Measurements from ENCODE around the gene KIF2C. TPM values are rescaled to one million over a fixed set of nuclear protein-coding genes. Genes with fewer than 3 reads are reported as not detected.

KIF2C gene
- total and polyA plus RNA-seq, 9 of the 15 experiments (the other 6 are each of a cell fraction or from before 2014, with no cell fraction given): 84.9 to 226 (median 169) TPM

- TF ChIP-seq BRF1 (IDR thresholded peaks at IDR 0.05; ENCODE audit: borderline replicate concordance, extremely low read depth, insufficient read length) (no peak), KLF10 (CRISPR knock-in tag; IDR thresholded peaks at IDR 0.05) (peak; percentile 99), RBM22 (IDR thresholded peaks at IDR 0.05; ENCODE audit: low read depth, low read length, poor library complexity, severe bottlenecking) (peak; percentile 93), SRSF1 (IDR thresholded peaks at IDR 0.05; ENCODE audit: low read depth, low read length) (no peak), SIX5 (IDR thresholded peaks at IDR 0.05; ENCODE audit: borderline replicate concordance in 1 of 2, insufficient read depth in 1 of 2, low read depth in 1 of 2, low read length in 2 of 2) (peak; percentile 40 to 67), XRCC4 (IDR thresholded peaks at IDR 0.05; ENCODE audit: extremely low read depth, insufficient read depth, insufficient read length) (peak; percentile 75), DMBX1 (CRISPR knock-in tag; IDR thresholded peaks at IDR 0.05; ENCODE audit: borderline replicate concordance) (peak; percentile 81), SMC3 (conservative IDR thresholded peaks at IDR 0.05; ENCODE audit: insufficient read depth, low read depth, low read length) (no peak; the same call in 1 of the 2 replicates), SPI1 (IDR thresholded peaks at IDR 0.05; ENCODE audit: borderline replicate concordance, low read depth, low read length) (peak; percentile 67), ZNF311 (CRISPR knock-in tag; IDR thresholded peaks at IDR 0.05) (no peak), HOXB6 (CRISPR knock-in tag; IDR thresholded peaks at IDR 0.05; ENCODE audit: borderline replicate concordance) (peak; percentile 99), PHB2 (IDR thresholded peaks at IDR 0.05; ENCODE audit: low read depth) (peak; percentile 85), SREBF2 (CRISPR knock-in tag; IDR thresholded peaks at IDR 0.05) (peak; percentile 99), HCFC1 (IDR thresholded peaks at IDR 0.05; ENCODE audit: low read depth, low read length) (peak; percentile 84), FIP1L1 (IDR thresholded peaks at IDR 0.05; ENCODE audit: low read depth, low read length, poor library complexity, severe bottlenecking) (peak; percentile 72), KDM2B (CRISPR knock-in tag; IDR thresholded peaks at IDR 0.05) (no peak), NFATC3 (IDR thresholded peaks at IDR 0.05) (peak; percentile 96), SRF (CRISPR knock-in tag; IDR thresholded peaks at IDR 0.05) (peak; percentile 81 to 95; a peak in 3 of 4 replicates), NFE2L1 (tag; IDR thresholded peaks at IDR 0.05; ENCODE audit: borderline replicate concordance, low read depth) (no peak), NCOR1 (IDR thresholded peaks at IDR 0.05) (peak; percentile 100), ZNF740 (CRISPR knock-in tag; IDR thresholded peaks at IDR 0.05) (peak; percentile 88), ZNF740 (tag; IDR thresholded peaks at IDR 0.05) (peak in 1 of 2 experiments; percentile 68; a peak in 2 of 4 replicates), KLF6 (CRISPR knock-in tag; IDR thresholded peaks at IDR 0.05; ENCODE audit: borderline replicate concordance) (peak; percentile 86), SRSF7 (optimal IDR thresholded peaks at IDR 0.05; ENCODE audit: low read depth, low read length) (no peak), BDP1 (IDR thresholded peaks at IDR 0.05; ENCODE audit: insufficient read depth, insufficient read length) (no peak)
Observed at GRCh38 chr1:44721485-44722361, 17.9 kb upstream of the KIF2C start (continued).

Data from K562 (cell line).